AG09309 (cell line): Measurements from ENCODE around the gene PPP1R7.

Source experiments
- DNase-seq: peaks from one replicate; pipeline ENCODE4 v3.0.0-alpha.2; 2010; ENCODE audit warnings: low read depth
- H3K4me3 ChIP-seq: 2 replicates; pipeline ENCODE4 v1.5.1; 2011; ENCODE audit warnings: mild to moderate bottlenecking, low read depth, low read length, moderate library complexity; ENCODE audit not compliant: control insufficient read depth
- CTCF ChIP-seq: IDR thresholded peaks from 2 replicates; pipeline ENCODE4 v1.5.1; 2011; ENCODE audit warnings: mild to moderate bottlenecking, low read depth, low read length, inconsistent platforms; ENCODE audit not compliant: insufficient read depth, control insufficient read depth; ENCODE audit errors: missing control alignments

The PPP1R7 gene

GRCh38 chr2:241139531-241140444, 10.5 kb upstream of the PPP1R7 start:
- H3K4me3 ChIP-seq = no peak overlapping the region
- no peak for DNase-seq
- no peak for TF ChIP-seq CTCF

GRCh38 chr2:241140445-241140840, 9.8 kb upstream of the PPP1R7 start:
- TF ChIP-seq CTCF = no peak
- no peak for DNase-seq
- no peak overlapping the region for H3K4me3 ChIP-seq

- no peak for DNase-seq
- no peak overlapping the region for H3K4me3 ChIP-seq
- TF ChIP-seq CTCF = no peak
Measured at GRCh38 chr2:241141214-241141770, 9.0 kb upstream of the PPP1R7 start.

- no peak for TF ChIP-seq CTCF
Measured at GRCh38 chr2:241142063-241142462, 8.2 kb upstream of the PPP1R7 start.

GRCh38 chr2:241142593-241142992, 7.7 kb upstream of the PPP1R7 start:
- no peak for DNase-seq
- no peak overlapping the region for H3K4me3 ChIP-seq
- TF ChIP-seq CTCF = no peak

More at GRCh38 chr2:241142063-241142462, 8.2 kb upstream of the PPP1R7 start:
- no peak overlapping the region for H3K4me3 ChIP-seq
- no peak for DNase-seq

- TF ChIP-seq CTCF = no peak
- DNase-seq = no peak
Measured at GRCh38 chr2:241146286-241146685, 4.0 kb upstream of the PPP1R7 start.

GRCh38 chr2:241147336-241147735, 2.9 kb upstream of the PPP1R7 start:
- no peak for DNase-seq
- TF ChIP-seq CTCF = no peak
- H3K4me3 ChIP-seq = no peak overlapping the region

More at GRCh38 chr2:241146286-241146685, 4.0 kb upstream of the PPP1R7 start:
- no peak overlapping the region for H3K4me3 ChIP-seq
